HG03095 (cell line): ENCODE results near the gene HAVCR1.
A peak's percentile ranks its signal among the peaks of the same experiment; 100 is the strongest.
"Not testable (repeated sequence)": the region's sequence is repeated elsewhere in the genome, so short reads cannot be mapped to it uniquely, and the experiment has no call there.

Experiments
- ATAC-seq: cut with Tn5 transposase; IDR thresholded peaks from one replicate; pipeline ENCODE4 v1.9.1; 2021; ENCODE audit warnings: moderate library complexity; ENCODE audit not compliant: unreplicated experiment

Gene HAVCR1

DNA sequence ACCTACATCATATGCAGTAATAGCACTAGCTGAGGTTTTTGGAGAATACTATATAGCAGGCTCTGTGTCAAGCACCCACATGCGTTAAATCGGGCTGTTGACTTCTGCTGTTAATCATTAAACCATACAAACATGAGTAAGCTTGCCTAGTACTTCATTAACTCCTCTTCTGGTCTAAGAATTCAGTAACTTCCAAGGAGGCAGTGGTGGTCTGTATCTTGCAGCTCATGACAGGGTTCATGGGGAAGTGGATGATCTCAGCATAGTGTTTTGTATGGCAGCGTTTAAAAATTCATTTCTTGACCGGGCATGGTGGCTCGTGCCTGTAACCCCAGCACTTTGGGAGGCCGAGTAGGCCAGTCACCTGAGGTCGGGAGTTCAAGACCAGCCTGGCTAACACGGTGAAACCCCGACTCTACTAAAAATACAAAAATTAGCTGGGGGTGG is at the start of gene HAVCR1:
HAVCR1 (minus strand) TSS at position 24 of the 447 bp plus-strand sequence. CDS start 1,173 bp downstream, outside the sequence.
- ATAC-seq = no peak

DNA sequence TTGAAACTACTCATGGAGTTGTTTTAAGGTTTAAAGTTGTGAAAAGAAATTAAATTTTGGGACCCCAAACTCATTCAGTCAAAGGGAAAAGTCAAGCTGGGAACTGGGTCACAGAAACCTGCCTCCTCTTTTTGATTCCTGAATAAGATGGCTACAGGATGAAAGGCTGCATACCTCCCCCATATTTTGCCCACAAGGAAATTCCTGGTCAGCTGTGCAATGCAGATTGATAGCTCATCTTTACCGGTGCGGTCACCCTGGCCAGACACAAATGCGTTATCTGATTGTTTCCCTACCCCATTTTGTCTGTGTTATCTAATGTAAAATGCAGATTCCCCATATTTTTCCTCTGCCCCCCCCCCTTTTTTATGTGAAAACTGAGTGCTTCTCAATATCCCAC is 48.6 kb upstream of the HAVCR1 start:
- ATAC-seq = no peak

DNA sequence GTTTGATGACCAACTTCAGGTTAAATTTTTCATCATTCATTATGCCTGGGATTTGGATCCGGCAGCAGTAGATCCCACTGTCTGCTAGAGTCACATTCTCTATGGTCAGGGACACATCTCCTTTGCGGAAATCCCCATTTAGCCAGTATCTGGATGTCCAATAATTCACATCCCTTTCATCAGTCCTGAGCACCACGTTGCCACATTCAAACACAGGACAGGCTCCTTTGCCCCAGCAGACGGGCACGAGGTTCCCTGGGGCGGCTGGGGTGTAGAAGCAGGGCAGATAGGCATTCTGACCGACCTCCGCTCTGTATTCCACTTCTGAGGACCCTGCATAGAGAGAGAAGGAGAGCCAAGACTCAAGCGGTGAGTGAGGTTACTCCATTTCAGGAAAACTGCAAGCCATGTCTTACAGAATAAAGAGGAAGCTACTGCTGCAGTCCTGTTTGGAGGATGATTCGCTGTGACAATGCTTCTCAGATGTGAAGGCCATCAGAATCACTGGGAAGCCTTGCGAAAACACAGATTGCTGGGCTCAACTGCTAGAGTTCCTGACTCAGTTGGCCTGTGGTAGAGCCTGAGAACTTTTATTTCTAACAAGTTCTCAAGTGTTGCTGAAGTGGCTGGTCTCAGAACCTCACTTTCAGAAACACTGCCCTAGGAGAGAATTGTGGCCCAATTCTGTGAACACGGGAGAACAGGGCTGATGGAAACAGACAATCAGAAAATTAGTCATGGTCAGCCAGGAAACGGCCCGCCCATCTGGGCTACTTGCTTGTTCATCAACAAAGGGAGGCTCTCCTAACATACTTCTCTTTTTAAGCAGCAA is 47.9 kb upstream of the HAVCR1 start:
- no peak for ATAC-seq

DNA sequence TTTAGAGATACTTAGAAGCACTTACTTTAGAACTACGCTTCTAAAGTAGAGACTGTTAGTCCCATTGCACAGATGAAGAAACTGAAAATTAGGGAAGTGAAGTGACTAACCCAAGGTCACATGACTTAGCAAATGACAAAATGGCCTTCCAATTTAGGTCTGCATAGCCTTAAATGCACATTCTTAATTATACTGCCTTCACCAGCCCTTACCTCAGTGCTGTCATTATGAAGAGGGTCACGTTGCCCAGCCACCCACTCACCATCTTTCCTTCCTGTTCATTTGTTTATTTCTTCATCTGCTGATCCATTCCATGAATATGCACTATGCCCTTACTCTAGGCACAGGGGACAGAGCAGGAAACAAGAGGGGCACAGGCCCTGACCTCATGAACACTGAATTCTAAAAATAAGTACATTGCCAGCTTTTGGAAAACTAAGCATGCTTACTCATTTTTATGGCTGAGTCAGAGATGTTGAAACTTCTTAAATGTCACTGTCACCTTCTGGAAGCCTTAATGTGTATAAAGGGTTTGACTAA is 41.3 kb upstream of the HAVCR1 start:
- ATAC-seq = no peak

DNA sequence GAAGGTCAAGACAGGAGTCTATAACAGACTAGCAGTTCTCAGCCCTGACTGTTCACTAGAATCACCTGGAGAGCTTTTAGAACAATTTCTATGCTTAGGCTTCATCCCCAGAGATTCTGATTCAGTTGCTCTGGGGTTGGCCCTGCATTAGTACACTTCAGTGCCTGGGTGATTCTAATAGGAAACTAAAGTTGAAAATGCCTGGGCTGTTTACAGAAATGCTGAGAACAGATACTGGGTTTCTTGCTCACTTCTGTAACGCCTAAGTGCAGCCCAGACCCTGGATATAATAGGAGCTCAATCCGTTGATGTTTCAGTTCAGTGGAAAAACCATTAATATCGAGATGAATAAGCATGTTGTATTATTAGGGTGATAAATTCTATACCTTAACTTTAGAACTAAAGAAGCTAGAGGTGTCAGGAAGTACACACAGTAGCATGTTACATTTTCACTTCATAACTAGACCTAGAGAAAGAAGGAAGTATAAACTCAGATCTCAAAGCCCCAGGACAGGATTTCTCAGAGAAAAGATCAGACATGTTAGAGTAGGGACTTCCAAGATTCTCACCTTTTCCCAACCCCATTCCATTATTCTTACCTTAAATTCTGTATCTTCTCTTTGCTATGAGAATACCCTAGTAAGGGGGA is 29.6 kb upstream of the HAVCR1 start:
- peak; percentile 86 for ATAC-seq

DNA sequence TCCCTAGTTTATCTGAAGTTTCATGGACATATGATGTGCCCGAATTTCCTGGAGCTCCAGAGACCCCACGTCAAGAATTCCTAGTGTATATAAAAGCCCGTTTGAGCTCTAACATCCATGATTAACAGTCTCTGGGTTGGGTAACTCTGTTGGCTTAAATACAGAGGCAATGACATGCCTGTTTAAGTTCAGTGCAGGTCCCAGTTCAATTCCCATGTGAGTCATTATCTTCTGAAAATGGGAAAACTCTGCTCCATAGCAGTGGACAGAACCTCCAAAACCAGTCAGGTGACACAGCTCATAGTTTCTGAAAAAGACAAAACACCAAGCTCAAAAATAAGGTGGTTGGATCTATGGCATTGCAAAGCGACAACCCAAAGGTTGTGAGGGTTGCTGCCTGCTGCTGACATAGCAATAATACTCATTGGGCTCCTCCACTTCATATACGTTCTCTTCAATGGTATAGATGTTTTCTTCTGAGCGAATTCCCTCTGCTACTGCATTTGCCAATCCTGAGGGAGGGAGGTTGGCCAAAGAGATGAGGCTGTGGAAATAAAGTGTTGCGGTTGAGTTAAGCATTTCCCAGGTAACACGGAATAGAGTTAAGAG is 27.9 kb upstream of the HAVCR1 start:
- ATAC-seq = no peak

DNA sequence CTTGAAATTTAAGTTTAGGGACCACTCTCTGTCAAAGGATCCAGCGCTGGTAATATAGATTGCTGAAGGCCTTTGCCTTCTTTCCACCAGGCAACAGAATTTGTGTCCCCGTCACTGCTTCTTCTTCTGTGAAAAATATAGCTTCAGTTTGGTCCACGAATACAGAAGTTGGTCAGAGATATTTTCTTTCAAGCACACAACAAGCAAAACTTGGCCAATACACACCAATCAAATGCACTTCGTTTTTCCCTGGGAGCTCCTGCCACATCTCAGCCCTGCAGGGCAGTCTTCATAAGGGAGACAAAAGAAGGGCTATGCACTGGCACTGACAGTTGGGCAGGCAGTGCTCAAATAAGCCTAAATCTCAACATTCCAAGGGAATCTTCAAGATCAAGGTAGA is 27.0 kb upstream of the HAVCR1 start:
- ATAC-seq = no peak

DNA sequence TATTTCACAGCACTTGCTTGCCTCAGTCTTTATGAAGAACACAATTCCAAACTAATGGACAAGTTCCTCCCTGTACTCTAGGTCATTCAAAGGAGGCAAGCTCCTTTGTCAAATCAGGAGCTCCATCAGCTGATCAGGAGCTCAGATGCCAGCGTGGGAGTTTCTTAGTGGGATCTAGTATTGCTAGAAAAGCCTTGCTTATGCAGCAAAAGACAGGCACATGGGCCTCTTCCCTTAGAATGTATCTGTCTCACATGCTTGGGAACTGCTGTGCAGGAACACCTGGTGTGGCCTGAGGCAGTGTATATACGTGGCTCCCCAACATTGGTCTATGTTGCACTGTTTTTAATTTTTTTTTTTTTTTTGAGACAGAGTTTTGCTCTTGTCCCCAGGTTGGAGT is 21.4 kb upstream of the HAVCR1 start:
- ATAC-seq = no peak

DNA sequence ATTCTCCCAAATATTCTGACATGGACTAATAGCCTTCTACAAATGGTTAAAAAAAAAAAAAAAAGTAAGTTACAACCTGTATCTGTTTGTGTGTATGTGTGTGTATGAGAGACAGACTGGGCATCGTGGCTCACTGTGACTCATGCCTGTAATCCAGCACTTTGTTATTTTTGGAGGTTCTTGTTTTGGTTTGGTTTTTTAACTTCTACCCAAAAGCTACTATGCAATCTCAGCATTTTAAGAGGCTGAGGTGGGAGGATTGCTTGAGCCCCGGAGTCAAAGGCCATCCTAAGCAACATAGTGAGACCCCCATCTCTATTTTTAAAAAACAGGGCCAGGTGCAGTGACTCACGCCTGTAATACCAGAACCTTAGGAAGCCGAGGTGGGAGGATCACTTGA is 17.6 kb upstream of the HAVCR1 start:
- ATAC-seq = no peak

DNA sequence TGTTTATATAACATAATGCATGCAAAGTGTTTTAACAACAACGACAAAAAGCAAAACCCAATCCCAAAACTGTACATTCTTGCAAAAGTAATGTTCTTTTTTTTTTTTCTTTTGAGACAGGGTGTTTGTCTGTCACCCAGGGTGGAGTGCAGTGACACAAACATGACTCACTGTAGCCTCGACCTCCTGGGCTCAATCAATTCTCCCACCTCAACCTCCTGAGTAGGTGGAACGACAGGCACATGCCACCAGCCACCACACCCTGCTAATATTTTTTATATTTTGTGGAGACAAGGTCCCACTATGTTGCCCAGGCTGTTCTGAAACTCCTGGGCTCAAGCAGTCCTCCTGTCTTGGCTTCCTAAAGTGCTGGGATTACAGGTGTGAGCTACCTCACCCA is 13.6 kb upstream of the HAVCR1 start:
- no peak for ATAC-seq

DNA sequence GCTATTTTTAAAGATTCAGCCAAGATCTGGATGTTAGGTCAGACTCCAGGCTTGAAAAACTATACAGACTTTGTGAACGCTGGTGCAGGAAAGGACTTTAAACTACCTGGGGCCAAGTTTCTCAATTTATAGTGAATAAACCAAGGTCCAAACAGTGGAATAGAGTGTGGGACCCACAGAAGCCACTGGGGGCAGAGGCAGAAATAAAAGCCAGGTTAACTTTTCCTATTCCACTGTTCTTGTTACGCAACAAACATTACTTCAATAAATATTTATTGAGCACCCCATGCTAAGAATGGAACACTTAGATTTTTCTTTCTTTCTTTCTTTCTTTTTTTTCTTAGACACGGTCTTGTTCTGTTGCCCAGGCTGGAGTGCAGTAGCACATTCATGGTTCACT is 11.0 kb upstream of the HAVCR1 start:
- no peak for ATAC-seq

DNA sequence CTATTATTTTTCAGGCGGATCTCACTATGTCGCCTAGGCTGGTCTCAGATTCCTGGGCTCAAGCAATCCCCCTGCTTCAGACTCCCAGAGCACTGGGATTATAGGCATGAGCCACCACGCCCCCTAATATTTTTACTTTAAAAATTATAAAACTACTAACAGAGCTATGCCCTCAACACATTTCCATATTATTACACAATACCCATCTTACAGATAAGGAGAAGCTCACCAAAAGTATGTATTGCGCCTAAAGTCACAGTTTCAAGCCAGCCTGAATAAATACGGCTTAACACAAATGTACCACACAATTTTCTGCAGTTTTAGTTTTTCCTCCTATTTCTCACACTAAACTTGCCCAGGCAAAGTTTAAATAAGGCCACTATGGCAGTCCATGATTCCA is 9.9 kb upstream of the HAVCR1 start:
- no peak for ATAC-seq

DNA sequence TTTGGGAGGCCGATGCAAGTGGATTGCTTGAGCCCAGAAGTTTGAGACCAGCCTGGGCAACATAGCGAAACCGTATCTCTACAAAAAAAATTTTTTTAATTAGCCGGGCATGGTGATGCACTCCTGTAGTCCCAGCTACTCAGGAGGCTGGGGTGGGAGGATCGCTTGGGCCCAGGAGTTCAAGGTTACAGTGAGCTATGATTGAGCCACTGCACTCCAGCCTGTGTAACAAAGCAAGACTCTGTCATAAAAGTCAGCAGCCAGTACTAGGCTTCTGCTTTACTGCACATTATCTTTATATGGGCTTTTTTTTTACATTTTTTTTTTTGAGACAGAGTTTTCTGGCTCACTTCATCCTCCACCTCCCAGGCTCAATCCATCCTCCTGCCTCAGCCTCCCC is 9.4 kb upstream of the HAVCR1 start:
- no peak for ATAC-seq

DNA sequence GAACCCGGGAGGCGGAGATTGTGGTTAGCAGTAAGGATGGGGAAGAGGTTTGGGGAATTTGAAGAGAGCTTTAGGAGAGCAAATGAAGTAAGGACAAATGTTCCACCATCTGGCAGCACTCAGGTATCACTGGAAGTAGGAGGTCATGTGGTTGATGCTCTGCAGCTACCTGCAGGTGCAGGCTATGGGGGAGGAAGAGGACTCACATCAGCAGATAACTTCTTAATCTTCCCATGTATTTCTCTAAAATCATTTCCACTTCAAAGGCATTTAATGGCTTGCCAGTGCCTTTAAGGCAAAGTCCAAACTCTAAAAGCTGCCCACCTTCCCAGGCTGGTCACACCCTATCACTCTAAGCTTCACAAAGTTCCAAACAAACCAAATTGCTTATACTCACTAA is 8.1 kb upstream of the HAVCR1 start:
- ATAC-seq = no peak

DNA sequence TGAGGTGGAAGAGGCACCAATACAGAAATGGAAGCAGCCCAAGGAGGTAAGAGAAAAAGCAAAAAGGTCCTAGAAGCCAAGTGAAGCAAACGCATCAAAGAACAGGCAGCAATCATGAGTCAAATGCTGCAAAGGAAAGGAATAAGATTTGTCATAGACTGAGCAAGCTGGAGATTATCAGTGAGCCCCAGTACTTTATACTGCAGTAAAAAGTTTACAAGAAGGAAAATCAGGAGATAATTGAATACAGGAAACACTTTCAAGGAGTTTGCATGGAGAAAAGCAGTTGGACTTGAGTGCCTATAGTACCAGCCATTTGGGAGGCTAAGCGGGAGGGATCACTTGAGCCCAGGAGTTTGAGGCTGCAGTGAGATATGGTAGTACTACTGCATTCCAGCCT is 7.2 kb upstream of the HAVCR1 start:
- no peak for ATAC-seq

DNA sequence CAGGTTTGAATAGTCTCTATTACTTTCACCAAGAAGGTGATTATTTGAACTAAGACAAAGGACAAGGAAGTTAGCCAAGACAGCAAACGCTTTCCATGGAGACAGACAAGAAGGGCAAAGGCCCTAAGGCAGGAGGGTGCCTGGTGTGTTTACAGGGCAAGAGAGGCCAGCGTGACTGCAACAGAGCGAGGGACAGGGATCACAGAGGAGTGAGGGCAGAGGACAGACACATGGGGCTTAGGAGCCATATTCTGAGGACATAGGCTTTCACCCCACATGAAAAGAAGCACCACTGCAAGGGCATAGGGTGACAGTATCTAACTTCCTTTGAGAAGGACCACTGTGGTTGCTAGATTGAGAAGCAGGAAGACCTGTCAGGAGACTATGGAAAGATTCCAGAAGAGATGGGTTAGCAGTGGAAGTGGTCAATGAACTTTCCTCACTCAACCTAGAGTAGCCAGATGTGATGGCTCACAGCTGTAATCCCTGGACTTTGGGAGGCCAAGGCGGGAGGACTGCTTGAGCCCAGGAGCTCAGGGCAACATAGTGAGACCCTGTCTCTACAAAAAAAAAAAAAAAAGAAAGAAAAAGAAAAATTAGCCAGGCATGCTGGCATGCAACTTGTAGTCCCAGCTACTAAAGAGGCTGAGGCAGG is 5.0 kb upstream of the HAVCR1 start:
- ATAC-seq = no peak

DNA sequence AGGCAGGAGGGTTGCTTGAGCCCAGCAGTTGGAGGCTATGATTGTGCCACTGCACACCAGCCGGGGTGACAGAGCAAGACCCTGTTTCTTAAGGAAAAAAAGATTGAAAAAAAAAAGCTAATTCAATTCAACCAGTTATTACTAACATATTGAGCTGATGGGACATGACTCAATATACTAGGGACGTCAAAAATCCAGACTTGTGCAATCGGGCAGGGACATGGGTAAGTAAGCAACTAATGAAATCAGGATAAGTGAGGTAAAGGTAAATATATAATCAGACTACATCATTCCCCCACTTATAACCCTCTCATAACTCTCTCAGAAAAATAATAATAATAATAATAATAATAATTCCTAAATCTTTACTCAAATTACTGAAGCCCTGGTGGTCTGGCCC is 975 bp upstream of the HAVCR1 start:
- no peak for ATAC-seq

DNA sequence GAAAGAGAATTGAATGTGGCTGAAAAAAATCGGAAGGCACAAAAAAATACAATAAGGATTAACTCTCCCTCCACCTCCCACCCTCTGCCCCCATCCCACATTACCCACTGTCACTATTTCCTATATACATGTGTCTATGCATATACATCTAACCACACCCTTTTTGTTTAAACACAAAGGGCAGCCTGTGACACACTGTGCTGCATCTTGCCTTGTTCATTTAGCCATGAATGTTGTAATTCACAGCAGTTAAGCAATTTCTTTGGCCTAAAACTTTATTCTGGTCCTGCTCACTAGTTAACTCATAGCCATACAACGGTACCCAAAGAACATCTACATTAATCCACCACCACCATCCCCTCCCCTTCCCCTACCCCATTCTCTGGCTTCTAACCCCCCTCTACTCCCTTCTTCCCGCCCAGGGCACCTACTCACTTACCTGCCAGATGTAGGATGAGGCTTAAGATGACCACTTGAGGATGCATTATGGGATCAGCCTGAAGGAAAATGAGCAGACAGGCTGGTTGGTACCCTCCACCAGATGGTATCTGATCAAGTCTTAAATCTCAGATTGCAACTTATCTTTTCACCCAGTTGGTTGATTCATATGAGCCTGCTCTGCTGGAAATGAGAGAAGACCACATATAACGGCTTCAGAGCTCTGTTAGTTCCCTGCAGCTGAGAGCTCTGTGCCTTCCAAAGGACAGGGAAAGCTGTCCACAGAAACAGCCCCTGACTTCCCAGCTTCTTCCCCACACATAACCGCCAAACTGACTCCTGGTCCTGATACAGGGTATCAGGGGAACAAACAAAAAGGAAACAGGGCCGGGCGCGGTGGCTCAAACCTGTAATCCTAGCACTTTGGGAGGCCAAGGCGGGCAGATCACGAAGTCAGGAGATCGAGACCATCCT is 1.2 kb downstream of the HAVCR1 start:
- ATAC-seq = no peak

DNA sequence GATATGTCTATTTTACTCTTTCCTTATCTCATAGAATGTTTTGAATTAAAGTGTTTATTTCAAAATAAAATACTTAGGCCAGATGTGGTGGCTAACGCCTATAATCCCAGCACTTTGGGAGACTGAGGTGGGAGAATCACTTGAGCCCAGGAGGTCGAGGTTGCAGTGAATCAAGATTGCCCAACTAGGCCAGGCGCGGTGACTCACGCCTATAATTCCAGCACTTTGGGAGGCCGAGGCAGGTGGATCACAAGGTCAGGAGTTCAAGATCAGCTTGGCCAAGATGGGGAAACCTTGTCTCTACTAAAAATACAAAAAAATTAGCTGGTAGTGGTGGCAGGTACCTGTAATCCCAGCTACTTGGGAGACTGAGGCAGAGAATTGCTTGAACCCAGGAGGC is 2.1 kb downstream of the HAVCR1 start:
- not testable (repeated sequence) for ATAC-seq

DNA sequence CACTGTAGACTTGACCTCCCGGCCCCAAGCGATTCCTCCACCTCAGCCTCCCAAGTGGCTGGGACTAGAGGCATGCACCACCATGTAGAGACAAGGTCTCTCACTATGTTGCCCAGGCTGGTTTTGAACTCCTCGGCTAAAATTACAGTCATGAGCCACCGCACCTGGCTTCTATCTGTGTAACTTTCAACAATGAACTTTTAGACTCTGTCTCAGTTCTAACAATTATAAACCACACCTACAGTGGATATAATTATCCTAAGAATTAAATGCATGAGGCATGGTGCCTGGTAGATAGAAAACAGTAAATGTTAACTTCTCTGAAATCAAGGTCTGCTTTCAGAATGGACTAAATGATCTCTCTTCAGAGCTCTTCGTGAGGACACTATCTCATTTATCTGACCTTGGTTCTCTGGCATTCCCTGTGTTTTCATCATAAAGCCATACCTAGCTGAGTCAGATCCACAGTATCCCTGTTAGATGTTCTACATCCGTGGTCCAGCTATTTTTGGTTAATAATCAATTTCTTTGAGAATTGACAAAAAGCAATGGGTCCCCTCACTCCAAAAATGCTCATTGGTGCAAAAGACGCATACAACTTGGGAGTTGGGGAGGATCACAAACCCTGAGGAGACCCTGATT is 7.2 kb downstream of the HAVCR1 start:
- no peak for ATAC-seq
